H9 (cell line): Measurements from ENCODE around the gene CHID1. TPM values are rescaled to one million over a fixed set of nuclear protein-coding genes. Genes with fewer than 3 reads are reported as not detected.

Experiments used
- DNase-seq: peaks from one replicate; pipeline ENCODE4 v3.0.0-alpha.2; 2017
- H2AFZ ChIP-seq: one replicate; pipeline ENCODE4 v1.6.1; 2013; ENCODE audit warnings: mild to moderate bottlenecking, low read length, control low read depth, moderate library complexity
- H2AK5ac ChIP-seq: 2 replicates; pipeline ENCODE4 v1.6.1; 2013; ENCODE audit warnings: low read length, control low read depth, mixed read lengths; ENCODE audit not compliant: insufficient read length
- H2BK120ac ChIP-seq: one replicate; pipeline ENCODE4 v1.6.1; 2013; ENCODE audit warnings: low read depth, mild to moderate bottlenecking, low read length, control low read depth, inconsistent platforms; ENCODE audit not compliant: poor library complexity, severe bottlenecking
- H2BK12ac ChIP-seq: 2 replicates; pipeline ENCODE4 v1.6.1; 2013; ENCODE audit warnings: low read length, control low read depth, mixed read lengths, low read depth; ENCODE audit not compliant: insufficient read length
- H2BK15ac ChIP-seq: 2 replicates; pipeline ENCODE4 v1.6.1; 2013; ENCODE audit warnings: low read depth, low read length, control low read depth
- H2BK20ac ChIP-seq: one replicate; pipeline ENCODE4 v1.6.1; 2013; ENCODE audit warnings: low read depth, mild to moderate bottlenecking, low read length, control low read depth, inconsistent platforms; ENCODE audit not compliant: poor library complexity, severe bottlenecking
- H2BK5ac ChIP-seq: 2 replicates; pipeline ENCODE4 v1.6.1; 2013; ENCODE audit warnings: low read length, control low read depth, mixed read lengths; ENCODE audit not compliant: insufficient read length
- H3K14ac ChIP-seq: 2 replicates; pipeline ENCODE4 v1.6.1; 2013; ENCODE audit warnings: low read length, control low read depth; ENCODE audit not compliant: insufficient read depth
- H3K18ac ChIP-seq: 2 replicates; pipeline ENCODE4 v1.6.1; 2013; ENCODE audit warnings: low read depth, mild to moderate bottlenecking, mixed read lengths, low read length, control low read depth; ENCODE audit not compliant: insufficient read length
- H3K23ac ChIP-seq: 2 replicates; pipeline ENCODE4 v1.6.1; 2013; ENCODE audit warnings: low read length, control low read depth, mixed read lengths, low read depth; ENCODE audit not compliant: insufficient read length
- H3K23me2 ChIP-seq: 2 replicates; pipeline ENCODE4 v1.6.1; 2013; ENCODE audit warnings: low read depth, mild to moderate bottlenecking, mixed read lengths, low read length, control low read depth; ENCODE audit not compliant: insufficient read length, poor library complexity, severe bottlenecking
- H3K27ac ChIP-seq: 2 replicates; pipeline ENCODE4 v1.5.1; 2013; ENCODE audit warnings: low read length, control low read depth, mixed read lengths, low read depth; ENCODE audit not compliant: insufficient read length
- H3K27me3 ChIP-seq: 2 replicates; pipeline ENCODE4 v1.6.1; 2013; ENCODE audit warnings: low read length, control low read depth, inconsistent platforms; ENCODE audit not compliant: insufficient read depth
- H3K4ac ChIP-seq: 2 replicates; pipeline ENCODE4 v1.6.1; 2013; ENCODE audit warnings: low read depth, mild to moderate bottlenecking, control low read depth, inconsistent platforms, low read length, moderate library complexity
- H3K4me1 ChIP-seq: 2 replicates; pipeline ENCODE4 v1.6.1; 2013; ENCODE audit warnings: low read length, control low read depth, inconsistent platforms; ENCODE audit not compliant: insufficient read depth
- H3K4me2 ChIP-seq: 2 replicates; pipeline ENCODE4 v1.6.1; 2013; ENCODE audit warnings: low read length, control low read depth, mixed read lengths; ENCODE audit not compliant: insufficient read length, insufficient read depth
- H3K56ac ChIP-seq: 2 replicates; pipeline ENCODE4 v1.6.1; 2013; ENCODE audit warnings: low read depth, mild to moderate bottlenecking, mixed read lengths, low read length, control low read depth; ENCODE audit not compliant: insufficient read length
- H3K79me1 ChIP-seq: 2 replicates; pipeline ENCODE4 v1.6.1; 2013; ENCODE audit warnings: low read depth, mild to moderate bottlenecking, moderate library complexity, low read length, control low read depth, inconsistent platforms; ENCODE audit not compliant: insufficient read depth, poor library complexity, severe bottlenecking
- H3K79me2 ChIP-seq: 2 replicates; pipeline ENCODE4 v1.6.1; 2013; ENCODE audit warnings: low read length, control low read depth, inconsistent platforms; ENCODE audit not compliant: insufficient read depth
- H3K9ac ChIP-seq: 2 replicates; pipeline ENCODE4 v1.6.1; 2013; ENCODE audit warnings: low read length, control low read depth, mixed read lengths; ENCODE audit not compliant: insufficient read length; ENCODE audit errors: extremely low read depth
- H3K9me3 ChIP-seq: one replicate; pipeline ENCODE4 v1.6.1; 2013; ENCODE audit warnings: low read depth, low read length, inconsistent platforms; ENCODE audit not compliant: control insufficient read depth
- H3T11ph ChIP-seq: one replicate; pipeline ENCODE4 v1.6.1; 2013; ENCODE audit warnings: mild to moderate bottlenecking, low read length, control low read depth, inconsistent platforms
- H4K20me1 ChIP-seq: one replicate; pipeline ENCODE4 v1.6.1; 2013; ENCODE audit not compliant: control insufficient read depth, insufficient read length, insufficient read depth
- H4K5ac ChIP-seq: 2 replicates; pipeline ENCODE4 v1.6.1; 2013; ENCODE audit warnings: low read depth, mild to moderate bottlenecking, mixed read lengths, low read length, control low read depth; ENCODE audit not compliant: insufficient read length
- H4K8ac ChIP-seq: replicated peaks from 2 replicates; pipeline ENCODE4 v1.6.1; 2013; ENCODE audit warnings: low read length, control low read depth, mixed read lengths, low read depth; ENCODE audit not compliant: insufficient read length
- H4K91ac ChIP-seq: 2 replicates; pipeline ENCODE4 v1.6.1; 2013; ENCODE audit warnings: low read depth, mild to moderate bottlenecking, moderate library complexity, mixed read lengths, low read length, control low read depth; ENCODE audit not compliant: insufficient read length
- H3K27ac Mint-ChIP-seq, 3 experiments: 2 replicates in 2 of 3; 3 replicates in 1 of 3; pipeline ENCODE4 v1.8.0; 2020 to 2021; ENCODE audit warnings: mixed read lengths in 3 of 3, mild to moderate bottlenecking in 1 of 3, moderate library complexity in 1 of 3
- H3K27me3 Mint-ChIP-seq: 2 replicates; pipeline ENCODE4 v1.8.0; 2021; ENCODE audit warnings: low read depth, mild to moderate bottlenecking, moderate library complexity, mixed read lengths
- H3K36me3 Mint-ChIP-seq, 3 experiments: 2 replicates in 2 of 3; 3 replicates in 1 of 3; pipeline ENCODE4 v1.8.0; 2020 to 2021; ENCODE audit warnings: low read depth in 3 of 3, mixed read lengths in 3 of 3; ENCODE audit not compliant: insufficient read depth in 1 of 3
- H3K4me1 Mint-ChIP-seq, 2 experiments: 2 replicates each; pipeline ENCODE4 v1.8.0; 2020; ENCODE audit warnings: mixed read lengths in 2 of 2
- H3K4me3 Mint-ChIP-seq, 2 experiments: 2 replicates in 1 of 2; 3 replicates in 1 of 2; pipeline ENCODE4 v1.8.0; 2020 to 2021; ENCODE audit warnings: mild to moderate bottlenecking in 2 of 2, mixed read lengths in 2 of 2, moderate library complexity in 1 of 2
- H3K9me3 Mint-ChIP-seq, 2 experiments: 2 replicates in 1 of 2; 3 replicates in 1 of 2; pipeline ENCODE4 v1.8.0; 2020; ENCODE audit warnings: mild to moderate bottlenecking in 2 of 2, mixed read lengths in 2 of 2, moderate library complexity in 1 of 2
- CTCF ChIP-seq: fragments of 200-600 bp; sonication (generic); conservative IDR thresholded peaks from 3 replicates; pipeline ENCODE4 v1.8.0; 2021; ENCODE audit warnings: antibody characterized with exemption, mild to moderate bottlenecking
- WGBS: extraction: QIAGEN DNeasy Blood & Tissue Kit; methylation state at CpG from one replicate; pipeline ENCODE4 v1.1.7; 2013; ENCODE audit warnings: missing lambda C conversion rate, low lambda C conversion rate, mixed read lengths; ENCODE audit not compliant: insufficient read length; ENCODE audit errors: extremely low coverage; 5-methylcytosine and 5-hydroxymethylcytosine counted together
- total RNA-seq: library from RNA; stranded (reverse); gene quantifications from 2 replicates; pipeline ENCODE4 v1.2.1, GENCODE V29; 2021

The CHID1 gene
- total RNA-seq, 1 experiment from 2014 or later, result 89.4 TPM

- Histone ChIP-seq H3K27ac (no peak overlapping the region), H3K23me2 (peaks cover 32% of the 10 kb centered on the region), H3K79me1 (no peaks in the 10 kb centered on the region), H3K56ac (no peak overlapping the region), H3K23ac (no peak overlapping the region), H3K18ac (no peak overlapping the region), H2BK20ac (no peak overlapping the region), H2BK120ac (no peak overlapping the region), H3K27me3 (peaks cover 9% of the 10 kb centered on the region; the same call in 1 of the 2 replicates), H4K5ac (no peak overlapping the region), H2AFZ (no peak overlapping the region), H3K4me2 (peak overlapping the region; percentile 56), H3K4me1 (no peaks in the 10 kb centered on the region; the same call in 1 of the 2 replicates), H2BK5ac (no peak overlapping the region), H2BK15ac (no peak overlapping the region), H4K20me1 (no peaks in the 10 kb centered on the region), H3K4ac (no peak overlapping the region), H3K9ac (no peak overlapping the region), H4K8ac (no peak overlapping the region), H2AK5ac (no peak overlapping the region), H3T11ph (no peak overlapping the region), H4K91ac (no peak overlapping the region), H3K9me3 (no peaks in the 10 kb centered on the region), H3K79me2 (no peaks in the 10 kb centered on the region), H3K14ac (no peak overlapping the region), H2BK12ac (no peak overlapping the region)
- Mint-ChIP-seq H3K9me3 (no peaks in the 10 kb centered on the region), H3K27me3 (peaks cover 36% of the 10 kb centered on the region), H3K4me3 (peak overlapping the region; percentile 64 to 80), H3K4me1 (peaks cover 38 to 52% of the 10 kb centered on the region in 2 experiments), H3K36me3 (peaks cover 4 to 7% (median 5%) of the 10 kb centered on the region in 3 experiments; a peak in 6 of 7 replicates), H3K27ac (no peak overlapping the region)
- WGBS, result no CpG with 5 or more reads among the region's 39 CpGs
- TF ChIP-seq CTCF, result no peak
- DNase-seq, result no peak
These were observed 80.7 kb downstream of the CHID1 start for GRCh38 chr11:829847-830294.
